Activated CD4-positive, CD25-positive, alpha-beta regulatory T cell treated with anti-CD3 and anti-CD28 coated beads, Interleukin-2, amount 50 U/mL, for 16 hours (primary cell): Measurements from ENCODE around the gene ABCC3.

Experiments used
- DNase-seq: peaks from one replicate; pipeline ENCODE4 v3.0.0-alpha.2; 2020; ENCODE audit warnings: low read depth, low spot score

The ABCC3 gene

GRCh38 chr17:50683434-50684287 lies 49.0 kb downstream of the ABCC3 start:
- DNase-seq: no peak

DNA sequence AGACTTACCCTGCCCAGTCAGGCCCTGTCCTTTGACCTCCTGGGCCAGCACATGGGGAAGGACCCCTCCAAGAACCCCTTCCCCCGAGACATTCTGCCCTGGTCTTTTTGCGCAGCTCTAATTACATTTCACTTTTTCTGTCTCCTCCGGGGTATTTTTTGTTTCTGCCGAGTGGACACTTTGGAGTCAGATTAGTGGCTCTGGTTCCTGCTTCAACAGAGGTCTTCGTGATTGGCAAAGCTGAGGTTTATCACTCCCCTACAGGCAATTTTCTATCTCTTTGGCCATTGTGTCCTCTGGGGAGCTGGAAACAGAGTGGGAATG lies 49.6 kb downstream of the ABCC3 start:
- DNase-seq: no peak

GRCh38 chr17:50684612-50685333 lies 50.1 kb downstream of the ABCC3 start:
- no peak for DNase-seq

DNA sequence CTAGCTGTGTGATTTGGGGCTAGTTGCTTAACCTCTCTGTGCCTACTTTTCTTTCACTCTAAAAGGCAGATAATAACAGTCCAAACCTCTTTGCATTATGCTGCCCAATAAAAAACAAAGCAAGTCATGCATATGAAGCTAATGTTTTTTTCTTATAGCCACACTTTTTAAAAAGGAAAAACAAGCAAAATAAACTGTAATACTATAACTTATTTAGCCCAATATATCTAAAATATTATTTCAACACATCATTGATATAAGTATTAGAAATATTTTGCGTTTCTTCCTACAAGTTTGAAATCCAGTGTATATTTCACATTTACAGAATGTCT lies 50.6 kb downstream of the ABCC3 start:
- DNase-seq: no peak

GRCh38 chr17:50685691-50686493 lies 51.2 kb downstream of the ABCC3 start:
- DNase-seq: no peak

- DNase-seq: no peak
Observed at GRCh38 chr17:50686494-50687199, 52.0 kb downstream of the ABCC3 start.

GRCh38 chr17:50687200-50688066 lies 52.8 kb downstream of the ABCC3 start:
- no peak for DNase-seq

DNA sequence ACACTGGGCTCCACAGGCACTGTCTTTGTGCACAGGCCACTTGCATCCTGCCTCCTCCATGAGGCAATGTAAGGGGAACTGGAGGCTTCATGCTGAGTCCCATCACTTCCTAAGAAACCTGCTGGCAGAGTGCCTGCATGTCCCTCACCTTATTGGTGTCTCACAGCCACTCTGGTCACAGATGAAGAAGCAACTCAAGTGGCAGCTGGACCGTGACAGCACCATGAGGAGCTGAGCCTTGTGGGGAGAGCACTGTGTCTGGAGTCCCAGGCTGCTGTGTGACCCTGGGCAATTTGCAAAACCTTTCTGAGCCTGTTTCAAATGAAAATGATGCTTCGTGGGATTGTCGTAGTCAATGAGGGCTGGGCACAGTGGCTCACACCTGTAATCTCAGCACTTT lies 53.6 kb downstream of the ABCC3 start:
- no peak for DNase-seq

- DNase-seq: no peak
Observed at GRCh38 chr17:50689251-50689650, 54.6 kb downstream of the ABCC3 start.

DNA sequence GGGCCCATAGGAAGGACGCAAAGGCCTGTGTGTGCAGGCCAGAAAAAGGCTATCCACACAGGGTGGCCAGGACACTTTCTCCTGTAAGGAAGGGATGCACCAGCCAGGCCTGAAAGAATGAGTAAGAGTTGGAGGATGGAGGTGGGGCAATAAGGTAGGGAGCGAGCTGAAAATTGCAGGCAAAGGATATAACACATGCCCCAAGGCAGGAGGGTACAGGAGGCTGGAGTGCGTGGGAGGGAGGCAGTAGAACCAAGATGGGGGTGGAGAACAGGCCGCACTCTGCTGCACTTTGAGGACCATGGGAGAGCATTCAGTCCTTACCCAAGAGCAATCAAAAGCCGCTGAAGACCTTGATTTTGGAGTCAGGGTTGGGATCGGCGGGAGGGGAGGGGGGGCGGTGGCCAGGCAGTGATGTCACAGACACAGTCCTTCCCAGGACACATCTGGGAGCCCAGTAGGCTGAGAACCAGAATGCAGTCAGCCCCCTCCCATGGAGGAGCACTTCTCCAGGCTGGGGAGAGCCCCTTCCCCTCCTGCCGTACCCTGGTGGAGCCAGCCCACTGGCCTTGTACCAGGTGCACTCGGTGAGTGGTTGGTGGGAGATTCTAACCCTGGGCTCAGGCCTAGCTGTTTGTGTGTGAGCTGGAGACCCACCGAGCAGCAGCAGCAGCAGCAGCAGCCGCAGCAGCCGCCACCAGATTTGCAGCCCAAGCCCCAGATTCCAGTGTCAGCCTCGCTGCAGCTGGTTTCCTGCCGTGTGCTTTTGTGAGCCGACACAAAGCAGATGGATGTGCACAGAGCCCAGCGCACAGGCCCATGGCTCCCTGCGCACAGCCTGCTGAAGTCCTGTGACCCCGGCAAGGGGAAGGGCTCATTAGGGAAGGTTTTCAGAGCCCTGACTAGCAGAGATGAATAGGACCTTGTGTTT lies 55.5 kb downstream of the ABCC3 start:
- no peak for DNase-seq

GRCh38 chr17:50690887-50691549 lies 56.3 kb downstream of the ABCC3 start:
- DNase-seq: no peak

GRCh38 chr17:50691550-50692447 lies 57.1 kb downstream of the ABCC3 start:
- no peak for DNase-seq

DNA sequence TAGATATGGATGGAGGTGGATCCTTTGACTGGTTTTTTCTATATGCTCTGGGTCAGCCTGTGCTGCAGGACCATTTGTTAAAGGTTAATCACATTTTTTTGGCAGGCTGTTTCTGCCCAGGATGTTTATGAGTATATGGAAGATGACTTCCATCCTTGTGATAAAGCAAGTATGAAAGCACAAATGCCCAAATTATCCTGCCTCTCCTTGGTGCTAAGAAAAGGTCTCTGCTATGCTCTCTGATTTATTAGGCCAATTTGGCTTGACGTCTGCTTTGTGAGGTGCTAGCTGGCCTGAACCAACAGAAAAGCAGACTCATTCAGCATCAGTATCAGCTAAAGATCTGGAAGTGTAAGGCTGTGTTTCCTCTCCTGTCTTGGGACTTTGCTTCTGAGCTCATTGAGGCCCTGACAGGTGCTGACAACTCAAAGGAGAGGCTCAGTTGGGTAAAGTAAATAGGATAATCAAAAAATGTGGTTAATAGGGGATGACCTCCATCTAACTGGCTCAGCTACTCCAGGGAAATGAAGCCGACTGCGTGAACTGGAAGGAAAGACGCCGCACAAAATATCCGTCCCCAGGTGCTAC lies 57.9 kb downstream of the ABCC3 start:
- no peak for DNase-seq

DNA sequence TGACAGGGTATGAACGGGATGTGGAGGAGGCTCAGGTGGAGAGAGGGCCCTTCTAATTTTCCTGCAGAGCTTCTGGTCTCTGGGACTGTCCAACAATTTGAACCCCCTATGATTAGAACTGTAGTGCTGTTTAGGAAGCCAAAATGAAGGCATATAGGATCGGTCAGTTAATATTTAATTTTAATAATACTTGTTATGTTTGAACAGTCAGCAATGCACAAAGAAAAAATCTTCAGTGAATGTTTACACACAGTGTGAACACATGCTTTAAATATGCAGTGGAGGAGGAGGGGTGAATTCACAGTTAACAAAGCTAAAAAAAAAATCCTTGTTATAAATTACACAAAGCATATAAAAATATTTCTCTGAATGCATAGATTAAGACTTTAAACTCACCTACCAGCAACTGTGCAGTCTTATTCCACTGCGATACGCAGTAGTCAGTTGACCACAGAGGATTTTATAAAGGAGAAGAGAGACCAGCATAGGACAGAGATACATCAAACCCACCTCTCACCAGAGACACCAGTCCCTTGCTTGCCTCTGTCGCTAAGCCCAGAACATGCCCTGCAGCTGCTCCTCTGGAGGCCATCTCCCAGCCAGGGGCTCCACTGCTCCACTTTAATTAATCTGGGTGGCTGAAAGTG lies 58.5 kb downstream of the ABCC3 start:
- DNase-seq: no peak

- DNase-seq: no peak
Observed at GRCh38 chr17:50696365-50696879, 61.7 kb downstream of the ABCC3 start.

DNA sequence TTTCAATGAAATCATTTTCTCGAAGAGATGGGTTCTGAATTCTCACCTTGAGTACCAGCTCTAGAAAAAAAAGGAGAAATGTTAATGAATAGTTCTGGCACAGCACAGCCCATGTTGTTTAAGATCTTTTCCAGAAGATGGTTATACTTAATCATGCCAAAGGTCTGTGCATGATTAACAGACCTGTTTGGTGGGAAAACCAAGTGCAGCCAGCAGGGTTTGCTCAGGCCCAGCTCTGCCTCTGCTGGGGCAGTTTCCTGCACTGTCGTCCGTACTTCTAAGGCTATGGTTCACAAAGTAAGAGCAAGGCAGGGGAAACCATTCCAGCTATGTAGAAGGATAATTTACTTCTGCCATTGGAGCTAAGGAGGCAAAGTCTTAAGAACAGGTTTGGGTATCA lies 62.4 kb downstream of the ABCC3 start:
- DNase-seq: no peak

DNA sequence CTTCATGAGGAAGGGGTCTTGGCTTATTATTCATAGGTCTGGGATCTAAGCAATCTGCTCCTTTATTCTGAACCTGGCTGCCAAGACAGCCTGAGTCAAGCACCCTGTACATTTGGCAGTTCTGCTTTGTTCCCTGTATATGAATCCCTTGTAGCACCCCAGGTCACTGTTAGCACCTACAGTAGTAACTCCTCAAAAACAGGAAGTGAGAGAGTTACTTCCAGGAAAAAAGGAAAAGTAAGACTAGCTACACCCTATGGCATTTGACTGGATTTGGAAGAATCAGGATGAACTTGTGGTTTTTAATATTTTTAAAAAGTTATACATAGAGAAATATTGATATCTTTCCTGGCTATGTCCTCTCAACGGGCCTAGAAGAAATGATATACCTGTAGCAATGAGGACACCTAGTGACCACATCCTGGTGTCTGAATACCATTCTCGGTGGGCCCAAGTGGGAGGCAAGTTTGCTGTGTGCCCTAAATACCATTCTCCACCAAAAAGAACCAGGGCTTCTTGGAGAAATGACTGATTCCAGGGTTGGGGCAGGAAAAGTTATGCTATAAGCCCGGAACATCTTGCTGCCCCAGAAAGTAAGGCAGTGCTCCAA lies 63.1 kb downstream of the ABCC3 start:
- no peak for DNase-seq
